H1 (cell line): ENCODE data around the gene ANO6. TPM values are rescaled to one million over a fixed set of nuclear protein-coding genes. Genes with fewer than 3 reads are reported as not detected.

Experiments used
- BACH1 ChIP-seq: IDR thresholded peaks from 2 replicates; pipeline ENCODE4 v1.6.1; 2012; ENCODE audit warnings: low read length, improper control_type of control experiment
- CHD1 ChIP-seq: IDR thresholded peaks from 2 replicates; pipeline ENCODE4 v1.6.1; 2012; ENCODE audit warnings: low read depth, low read length, improper control_type of control experiment
- HDAC2 ChIP-seq, 2 experiments: fragments of 300-600 bp in 1 of 2; sonication (generic) in 1 of 2; IDR thresholded peaks; 2 replicates each; pipeline ENCODE4 v1.6.1; 2011 to 2012; ENCODE audit warnings: low read depth in 2 of 2, low read length in 2 of 2, mild to moderate bottlenecking in 2 of 2, moderate library complexity in 2 of 2, borderline replicate concordance in 1 of 2, inconsistent platforms in 1 of 2
- JUND ChIP-seq: IDR thresholded peaks from 2 replicates; pipeline ENCODE4 v1.6.1; 2011; ENCODE audit warnings: mild to moderate bottlenecking, improper control_type of control experiment, low read length
- NANOG ChIP-seq: IDR thresholded peaks from 2 replicates; pipeline ENCODE4 v1.6.1; 2011; ENCODE audit warnings: low read length, low read depth, mild to moderate bottlenecking, inconsistent platforms; ENCODE audit not compliant: insufficient read depth, poor library complexity, severe bottlenecking
- POLR2A ChIP-seq, 2 experiments: IDR thresholded peaks; 1 replicate in 1 of 2; 2 replicates in 1 of 2; pipeline ENCODE4 v1.6.1; 2011; ENCODE audit warnings: low read depth in 2 of 2, low read length in 2 of 2, mild to moderate bottlenecking in 2 of 2; ENCODE audit errors: control extremely low read depth in 1 of 2
- SIN3A ChIP-seq, 2 experiments: IDR thresholded peaks in 1 of 2; conservative IDR thresholded peaks in 1 of 2; 2 replicates each; pipeline ENCODE4 v1.6.1; 2011 to 2012; ENCODE audit warnings: low read length in 2 of 2, improper control_type of control experiment in 1 of 2, low read depth in 1 of 2, mild to moderate bottlenecking in 1 of 2
- SP1 ChIP-seq: IDR thresholded peaks from 2 replicates; pipeline ENCODE4 v1.6.1; 2011; ENCODE audit warnings: low read depth, low read length
- SP2 ChIP-seq: IDR thresholded peaks from 2 replicates; pipeline ENCODE4 v1.6.1; 2012; ENCODE audit warnings: mild to moderate bottlenecking, low read length, inconsistent platforms
- TCF12 ChIP-seq: IDR thresholded peaks from 2 replicates; pipeline ENCODE4 v1.6.1; 2011; ENCODE audit warnings: low read depth, mild to moderate bottlenecking, low read length
- polyA plus RNA-seq, 7 experiments: library from polyadenylated mRNA; depleted of rRNA in 3 of 7; stranded (reverse) in 5 of 7; unstranded in 2 of 7; fragments of >200 nt in 5 of 7; fragments of 200-250 nt in 2 of 7; gene quantifications; 1 replicate in 5 of 7; 2 replicates in 1 of 7; 4 replicates in 1 of 7; pipeline versions ENCODE4 v1.2.1 to v1.2.3, GENCODE V29; 2011 to 2013; ENCODE audit warnings: missing spikeins in 2 of 7, mixed read lengths in 2 of 7
- total RNA-seq: library from RNA; stranded (reverse); fragmentation: NEBNext Ultra II Directional; extraction: Animal tissue kit (Norgen Biotek cat#: 25700); gene quantifications from 2 replicates; pipeline ENCODE4 v1.2.1, GENCODE V29; 2021
- TF ChIP-seq, protein P1 (sequence below): IDR thresholded peaks from 2 replicates; pipeline ENCODE4 v1.6.1; 2012; ENCODE audit warnings: inconsistent platforms

ANO6 gene
- total and polyA plus RNA-seq, 2 of the 8 experiments (the other 6 are each of a cell fraction or from before 2014, with no cell fraction given) = 15.1 to 39.7 TPM

- no peak for TF ChIP-seq CHD1
- TF ChIP-seq BACH1 = no peak
- 0 out of 2 replicates have a peak, but pooled peaks have one; percentile 49 for TF ChIP-seq SP1
- TF ChIP-seq SIN3A (conservative IDR thresholded peaks at IDR 0.05 in 1 of 2, IDR thresholded peaks at IDR 0.05 in 1 of 2; ENCODE audit: low read depth in 1 of 2, low read length in 2 of 2) = no peak
- TF ChIP-seq SP2 = no peak
- TF ChIP-seq JUND = no peak
- TF ChIP-seq NANOG = peak; percentile 29
- TF ChIP-seq HDAC2 (IDR thresholded peaks at IDR 0.05; ENCODE audit: borderline replicate concordance in 1 of 2, low read depth in 2 of 2, low read length in 2 of 2) = 0 out of 4 replicates have a peak, but pooled peaks of 1 of the 2 experiments have one; percentile 23
- TF ChIP-seq POLR2A (IDR thresholded peaks at IDR 0.05; ENCODE audit: control extremely low read depth in 1 of 2, low read depth in 2 of 2, low read length in 2 of 2) = peak in 1 of 2 experiments; percentile 43; a peak in 1 of 3 replicates
- TF ChIP-seq TCF12 = peak; percentile 62; the same call in 1 of the 2 replicates
- TF ChIP-seq, protein P1, sequence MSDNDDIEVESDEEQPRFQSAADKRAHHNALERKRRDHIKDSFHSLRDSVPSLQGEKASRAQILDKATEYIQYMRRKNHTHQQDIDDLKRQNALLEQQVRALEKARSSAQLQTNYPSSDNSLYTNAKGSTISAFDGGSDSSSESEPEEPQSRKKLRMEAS = 0 out of 2 replicates have a peak, but pooled peaks have one; percentile 18
Measured at GRCh38 chr12:45232756-45233372, 17.0 kb downstream of the ANO6 start (continued).
